Ecto neural progenitor cell (in vitro differentiated cells): ENCODE measurements around the gene LRG1.

Experiments used
- DNase-seq: peaks from one replicate; pipeline ENCODE4 v3.0.0-alpha.2; 2018; ENCODE audit warnings: low spot score

The LRG1 gene

DNA sequence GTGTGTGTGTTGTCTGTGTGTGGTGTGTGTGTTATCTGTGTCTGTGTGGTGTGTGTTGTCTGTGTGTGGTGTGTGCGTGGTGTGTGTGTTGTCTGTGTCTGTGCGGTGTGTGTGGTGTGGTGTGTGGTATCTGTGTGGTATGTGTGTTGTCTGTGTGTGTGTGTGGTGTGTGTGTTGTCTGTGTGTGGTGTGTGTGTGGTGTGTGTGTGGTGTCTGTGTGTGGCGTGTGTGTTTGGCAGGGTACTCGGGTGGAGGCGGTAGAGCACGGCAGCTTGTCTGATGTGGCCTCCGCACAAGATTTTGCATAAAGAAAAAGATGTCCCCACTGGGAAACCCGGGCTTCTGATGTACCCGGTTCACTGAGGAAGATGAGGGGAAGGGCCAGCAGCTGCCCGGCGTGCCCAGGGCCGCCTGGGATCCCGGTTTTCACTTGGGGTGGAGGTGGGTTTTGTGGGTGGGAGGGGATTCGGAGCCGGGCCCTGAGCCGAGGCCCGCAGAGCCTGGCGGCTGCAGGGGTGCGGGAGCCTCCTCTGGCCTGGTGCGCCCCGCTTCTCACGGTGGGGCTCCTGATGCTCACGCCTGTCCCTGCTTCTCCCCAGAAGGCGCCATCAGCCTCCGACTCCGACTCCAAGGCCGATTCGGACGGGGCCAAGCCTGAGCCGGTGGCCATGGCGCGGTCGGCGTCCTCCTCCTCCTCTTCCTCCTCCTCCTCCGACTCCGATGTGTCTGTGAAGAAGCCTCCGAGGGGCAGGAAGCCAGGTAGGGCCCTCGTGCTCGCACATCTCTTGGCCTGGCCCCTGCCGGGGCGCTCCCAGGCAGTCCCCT is 46.5 kb downstream of the LRG1 start:
- DNase-seq: no peak

- no peak for DNase-seq
Observed at GRCh38 chr19:4492337-4493103, 47.3 kb downstream of the LRG1 start.

DNA sequence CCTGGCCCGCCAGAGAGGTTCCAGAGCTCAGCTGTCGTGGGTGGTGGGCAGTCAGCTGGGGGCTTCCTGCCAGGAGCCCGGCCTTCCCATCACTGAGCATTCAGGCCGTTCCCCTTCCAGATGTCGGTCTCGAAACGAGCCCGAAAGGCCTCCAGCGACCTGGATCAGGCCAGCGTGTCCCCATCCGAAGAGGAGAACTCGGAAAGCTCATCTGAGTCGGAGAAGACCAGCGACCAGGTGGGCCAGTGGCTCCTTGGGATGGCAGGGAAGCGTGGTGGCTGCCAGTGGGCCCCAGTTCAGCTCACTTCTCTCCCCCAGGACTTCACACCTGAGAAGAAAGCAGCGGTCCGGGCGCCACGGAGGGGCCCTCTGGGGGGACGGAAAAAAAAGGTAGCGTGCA is 48.4 kb downstream of the LRG1 start:
- DNase-seq: no peak

DNA sequence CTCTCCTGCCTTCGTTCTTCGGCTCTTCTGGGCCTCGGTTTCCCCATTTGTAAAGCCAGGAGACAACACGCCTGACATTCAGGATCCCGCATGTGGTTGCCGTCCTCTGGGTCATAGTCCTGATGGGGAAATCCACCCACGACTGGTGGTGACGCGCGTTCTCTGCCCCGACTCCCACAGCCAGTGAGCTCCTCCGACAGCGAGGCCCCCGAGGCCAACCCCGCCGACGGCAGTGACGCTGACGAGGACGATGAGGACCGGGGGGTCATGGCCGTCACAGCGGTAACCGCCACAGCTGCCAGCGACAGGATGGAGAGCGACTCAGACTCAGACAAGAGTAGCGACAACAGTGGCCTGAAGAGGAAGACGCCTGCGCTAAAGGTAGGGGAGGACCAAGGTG is 51.3 kb downstream of the LRG1 start:
- no peak for DNase-seq

- no peak for DNase-seq
Observed at GRCh38 chr19:4487572-4487971, 52.3 kb downstream of the LRG1 start.
